Ovary (tissue), 3 donors: ENCODE measurements around the gene ZNF766.

Source experiments
- CTCF ChIP-seq, 3 donors: fragments of 450-650 bp in 2 of 3; fragments of 200-600 bp in 1 of 3; IDR thresholded peaks; one replicate each; pipeline versions ENCODE4 v1.5.1 to v1.8.0; 2016 to 2022; ENCODE audit warnings: antibody characterized with exemption in 3 of 3, mild to moderate bottlenecking in 1 of 3
- POLR2A ChIP-seq: fragments of 450-650 bp; IDR thresholded peaks from one replicate; pipeline ENCODE4 v1.6.1; 2017; ENCODE audit warnings: antibody characterized with exemption, mild to moderate bottlenecking, moderate library complexity
- donor health status: DM: no; HTN: no; CAD: no.

GRCh38 chr19:52343548-52343947 lies 74.2 kb downstream of the ZNF766 start:
- TF ChIP-seq POLR2A (no peak), CTCF (IDR thresholded peaks at IDR 0.05) (peak in 1 of 3 donors; percentile 15)
